K562 (cell line): ENCODE measurements around the gene EPB41L3. TPM values are rescaled to one million over a fixed set of nuclear protein-coding genes. Genes with fewer than 3 reads are reported as not detected.

ENCODE experiments used
- ATAC-seq: fragments of 200-7000 bp; cut with Tn5 transposase; 3 replicates; pipeline ENCODE4 v1.9.1; 2020; ENCODE audit warnings: moderate library complexity
- BruUV-seq: library from RNA; stranded (reverse); fragments of 400-500 nt; replicated peaks from 2 replicates; lab custom pipeline; 2021; lab: Mats Ljungman, UMichigan
- CTCF ChIA-PET: fragments of 300-600 bp; formaldehyde crosslinking; extraction: SDS; loops from one replicate; lab custom pipeline; 2021; ENCODE audit warnings: low intra/inter-chr PET ratio; lab: Yijun Ruan, JAX
- POLR2A ChIA-PET: fragments of 300-600, 350-650 bp; sonication (Branson Sonifier 250); formaldehyde crosslinking; extraction: SDS; loops from one replicate; lab custom pipeline; 2021; ENCODE audit warnings: antibody characterized with exemption, inconsistent platforms; lab: Yijun Ruan, JAX
- DNase-seq, 4 experiments: peaks; one replicate each; pipeline versions ENCODE4 v3.0.0 to v3.0.0-alpha.2; 2011 to 2018; ENCODE audit warnings: low spot score in 3 of 4, mixed read lengths in 3 of 4; ENCODE audit errors: extremely low read depth in 1 of 4
- FAIRE-seq: peaks from 2 replicates; lab custom pipeline; 2011; peaks lifted over from hg19 to GRCh38; lab: Jason Lieb, UNC
- H2AFZ ChIP-seq: 2 replicates; pipeline ENCODE4 v1.6.0; 2011; ENCODE audit warnings: low read depth, low read length, control low read depth, inconsistent platforms
- H3K27ac ChIP-seq: fragments of 200-600 bp; 3 replicates; pipeline ENCODE4 v1.8.0; 2011; ENCODE audit warnings: low read depth, mild to moderate bottlenecking, control low read depth, inconsistent platforms, low read length, moderate library complexity, mixed read lengths; ENCODE audit errors: extremely low read depth
- H3K27me3 ChIP-seq, 2 experiments: fragments of 300-600 bp in 1 of 2; 2 replicates in 1 of 2; 3 replicates in 1 of 2; pipeline versions ENCODE4 v1.6.0 to v1.8.0; 2011; ENCODE audit warnings: inconsistent platforms in 2 of 2, low read length in 2 of 2, mild to moderate bottlenecking in 1 of 2, mixed read lengths in 1 of 2, moderate library complexity in 1 of 2; ENCODE audit not compliant: control insufficient read depth in 2 of 2, insufficient read depth in 2 of 2
- H3K36me3 ChIP-seq: fragments of 300-600 bp; 3 replicates; pipeline ENCODE4 v1.8.0; 2011; ENCODE audit warnings: mild to moderate bottlenecking, low read length, inconsistent platforms; ENCODE audit not compliant: control insufficient read depth, insufficient read depth
- H3K4me1 ChIP-seq, 2 experiments: fragments of 200-600 bp in 1 of 2; replicated peaks in 1 of 2; 2 replicates in 1 of 2; 3 replicates in 1 of 2; pipeline versions ENCODE4 v1.5.1 to v1.8.0; 2011; ENCODE audit warnings: inconsistent platforms in 2 of 2, low read length in 2 of 2, mild to moderate bottlenecking in 1 of 2, mixed read lengths in 1 of 2, moderate library complexity in 1 of 2; ENCODE audit not compliant: control insufficient read depth in 2 of 2, insufficient read depth in 2 of 2
- H3K4me2 ChIP-seq: 2 replicates; pipeline ENCODE4 v1.6.1; 2011; ENCODE audit warnings: low read length, control low read depth, inconsistent platforms, mixed read lengths; ENCODE audit not compliant: insufficient read depth
- H3K4me3 ChIP-seq: fragments of 200-600 bp; sonication (generic), shearing (Covaris generic); 2 replicates; pipeline ENCODE4 v1.5.1; 2016; ENCODE audit warnings: control low read depth, inconsistent platforms
- H3K79me2 ChIP-seq: fragments of 200-600 bp; 3 replicates; pipeline ENCODE4 v1.8.0; 2011; ENCODE audit warnings: low read length, inconsistent platforms; ENCODE audit not compliant: control insufficient read depth, insufficient read depth
- H3K9ac ChIP-seq, 2 experiments: 2 replicates each; pipeline versions ENCODE4 v1.6.0 to v1.6.1; 2011; ENCODE audit warnings: low read depth in 2 of 2, low read length in 2 of 2, control low read depth in 1 of 2, inconsistent platforms in 1 of 2, mild to moderate bottlenecking in 1 of 2, mixed read lengths in 1 of 2; ENCODE audit not compliant: insufficient read depth in 1 of 2
- H3K9me1 ChIP-seq: one replicate; pipeline ENCODE4 v1.6.0; 2011; ENCODE audit warnings: inconsistent platforms, mild to moderate bottlenecking, low read length, moderate library complexity; ENCODE audit not compliant: control insufficient read depth, insufficient read depth
- H3K9me3 ChIP-seq: replicated peaks from 2 replicates; pipeline ENCODE4 v1.5.1; 2011; ENCODE audit warnings: low read depth, low read length, inconsistent platforms; ENCODE audit not compliant: control insufficient read depth, insufficient read depth
- H4K20me1 ChIP-seq: replicated peaks from 2 replicates; pipeline ENCODE4 v1.6.1; 2011; ENCODE audit warnings: low read length, inconsistent platforms, mixed read lengths; ENCODE audit not compliant: control insufficient read depth, insufficient read depth
- CLOCK ChIP-seq: fragments of 250-450 bp; sonication (Bioruptor Pico); IDR thresholded peaks from 2 replicates; pipeline ENCODE4 v1.4.0; 2020; ENCODE audit warnings: mild to moderate bottlenecking, moderate library complexity, borderline replicate concordance
- DEAF1 ChIP-seq: fragments of 450-650 bp; formaldehyde crosslinking; IDR thresholded peaks from 2 replicates; pipeline ENCODE4 v1.4.0; 2020; ENCODE audit warnings: mild to moderate bottlenecking, moderate library complexity
- HES1 ChIP-seq: fragments of 450-650 bp; IDR thresholded peaks from 2 replicates; pipeline ENCODE4 v1.6.1; 2016; ENCODE audit warnings: low read depth, mild to moderate bottlenecking, moderate library complexity
- NFE2 ChIP-seq: IDR thresholded peaks from 2 replicates; pipeline ENCODE4 v1.6.1; 2014; ENCODE audit warnings: antibody characterized with exemption, low read depth
- POLR2G ChIP-seq: fragments of 200-400 bp; formaldehyde crosslinking; IDR thresholded peaks from 2 replicates; pipeline ENCODE4 v1.6.1; 2017; ENCODE audit warnings: low read depth, mild to moderate bottlenecking, antibody characterized with exemption, low read length, moderate library complexity
- SUPT5H ChIP-seq: fragments of 450-650 bp; IDR thresholded peaks from 2 replicates; pipeline ENCODE4 v1.6.1; 2016
- ZNF239 ChIP-seq: fragments of 250-450 bp; sonication (Bioruptor Pico); IDR thresholded peaks from 2 replicates; pipeline ENCODE4 v1.4.0; 2020; ENCODE audit warnings: mild to moderate bottlenecking
- ZNF384 ChIP-seq: IDR thresholded peaks from 2 replicates; pipeline ENCODE4 v1.6.1; 2012; ENCODE audit warnings: low read depth, low read length, improper control_type of control experiment
- WGBS: fragments of 100-300 bp; shearing (Covaris generic); methylation state at CpG from one replicate; pipeline ENCODE4 v1.1.6; 2016; ENCODE audit warnings: low coverage, mixed read lengths; ENCODE audit not compliant: insufficient coverage; ENCODE audit errors: missing lambda C conversion rate; 5-methylcytosine and 5-hydroxymethylcytosine counted together
- in situ Hi-C: fragments of 300-500 bp; cut with MboI; formaldehyde crosslinking; loops from 4 replicates; pipeline ENCODE4 v1.15.0; 2018; ENCODE audit warnings: inconsistent platforms, mixed read lengths
- intact Hi-C: fragments of 100-400 bp; cut with micrococcal nuclease; formaldehyde crosslinking; loops from 2 replicates; pipeline ENCODE4 v1.14.2; 2022
- polyA plus RNA-seq, 8 experiments: library from polyadenylated mRNA; depleted of rRNA in 4 of 8; stranded (reverse) in 5 of 8; unstranded in 3 of 8; fragments of >200 nt; fragmentation: Nextera tagmentation in 2 of 8; fragmentation: Illumina TruSeq in 1 of 8; extraction: Ambion mirVana in 2 of 8; extraction: Trizol in 1 of 8; gene quantifications; 2 replicates each; pipeline versions ENCODE4 v1.2.1 to v1.2.3, GENCODE V29; 2011 to 2014; ENCODE audit warnings: inconsistent platforms in 1 of 8, missing spikeins in 1 of 8
- total RNA-seq, 7 experiments: library from RNA; depleted of rRNA in 6 of 7; stranded (reverse); fragments of >200 nt in 6 of 7; fragmentation: Illumina TruSeq in 2 of 7; extraction: Trizol in 2 of 7; gene quantifications; 2 replicates each; pipeline versions ENCODE4 v1.2.1 to v1.2.3, GENCODE V29; 2011 to 2021; ENCODE audit warnings: low replicate concordance in 1 of 7

The EPB41L3 gene
- total and polyA plus RNA-seq, 9 of the 15 experiments (the other 6 are each of a cell fraction or from before 2014, with no cell fraction given), result 0.44 to 0.49 TPM; not detected in 7

GRCh38 chr18:5510135-5510846, 33.5 kb downstream of the EPB41L3 start:
- FAIRE-seq (no peak), DNase-seq (no peak), ATAC-seq (no peak)
- no peak overlapping the region for H3K27ac ChIP-seq
- no peak overlapping the region for H3K9ac ChIP-seq
- no peak overlapping the region for H3K4me3 ChIP-seq
- no TSS peak for BruUV-seq
- no peaks in the 10 kb centered on the region for H3K36me3 ChIP-seq
- WGBS, result 1% methylated on average over 7 of the region's 7 CpGs
- no peaks in the 10 kb centered on the region for H3K4me1 ChIP-seq
- no peaks in the 10 kb centered on the region for H4K20me1 ChIP-seq
- intact Hi-C loops (no loop called here), in situ Hi-C loops (no loop called here)
- ChIA-PET POLR2A (no interaction called here), CTCF (no interaction called here)
- H3K4me2 ChIP-seq, result no peak overlapping the region
- H3K9me3 ChIP-seq, result no peaks in the 10 kb centered on the region
- no peak for TF ChIP-seq ZNF239 (CRISPR knock-in tag)
- TF ChIP-seq DEAF1 (CRISPR knock-in tag), result no peak
- no peak for TF ChIP-seq HES1
- TF ChIP-seq CLOCK (CRISPR knock-in tag), result no peak
- no peak for TF ChIP-seq NFE2
- TF ChIP-seq ZNF384, result no peak
- no peak for TF ChIP-seq SUPT5H
- TF ChIP-seq POLR2G, result no peak
- H3K27me3 ChIP-seq, result no peaks in the 10 kb centered on the region
- no peaks in the 10 kb centered on the region for H3K79me2 ChIP-seq
- no peak overlapping the region for H2AFZ ChIP-seq
- no peaks in the 10 kb centered on the region for H3K9me1 ChIP-seq
